ENCODE results near the gene EIF3D. TPM values are rescaled to one million over a fixed set of nuclear protein-coding genes. Genes with fewer than 3 reads are reported as not detected.

The EIF3D gene
- total RNA-seq, 6 donors from 2014 or later, result 125 to 202 (median 142) TPM

- Histone ChIP-seq H3K36me3 (no peaks in the 10 kb centered on the region), H3K4me1 (no peaks in the 10 kb centered on the region), H3K4me3 (no peak overlapping the region), H3K27me3 (peaks cover 0 to 6% (median 0%) of the 10 kb centered on the region in 4 donors), H3K9me3 (no peaks in the 10 kb centered on the region), H3K27ac (no peak overlapping the region)
- ATAC-seq (ENCODE audit: low FRiP score in 2 of 2) (no peak), DNase-seq (no peak)
- 72 to 87% methylated on average over 6 of the region's 6 CpGs for WGBS, 2 donors
- TF ChIP-seq POLR2A (IDR thresholded peaks at IDR 0.05), result no peak
- TF ChIP-seq EP300 (IDR thresholded peaks at IDR 0.05), result no peak
Measured at GRCh38 chr22:36565686-36566085, 36.7 kb upstream of the EIF3D start.

GRCh38 chr22:36565159-36565507 lies 36.2 kb upstream of the EIF3D start:
- no peaks in the 10 kb centered on the region for H3K4me1 ChIP-seq
- TF ChIP-seq POLR2AphosphoS5 (IDR thresholded peaks at IDR 0.05), result no peak
- no peak for TF ChIP-seq EP300 (IDR thresholded peaks at IDR 0.05)
- TF ChIP-seq, protein P1, sequence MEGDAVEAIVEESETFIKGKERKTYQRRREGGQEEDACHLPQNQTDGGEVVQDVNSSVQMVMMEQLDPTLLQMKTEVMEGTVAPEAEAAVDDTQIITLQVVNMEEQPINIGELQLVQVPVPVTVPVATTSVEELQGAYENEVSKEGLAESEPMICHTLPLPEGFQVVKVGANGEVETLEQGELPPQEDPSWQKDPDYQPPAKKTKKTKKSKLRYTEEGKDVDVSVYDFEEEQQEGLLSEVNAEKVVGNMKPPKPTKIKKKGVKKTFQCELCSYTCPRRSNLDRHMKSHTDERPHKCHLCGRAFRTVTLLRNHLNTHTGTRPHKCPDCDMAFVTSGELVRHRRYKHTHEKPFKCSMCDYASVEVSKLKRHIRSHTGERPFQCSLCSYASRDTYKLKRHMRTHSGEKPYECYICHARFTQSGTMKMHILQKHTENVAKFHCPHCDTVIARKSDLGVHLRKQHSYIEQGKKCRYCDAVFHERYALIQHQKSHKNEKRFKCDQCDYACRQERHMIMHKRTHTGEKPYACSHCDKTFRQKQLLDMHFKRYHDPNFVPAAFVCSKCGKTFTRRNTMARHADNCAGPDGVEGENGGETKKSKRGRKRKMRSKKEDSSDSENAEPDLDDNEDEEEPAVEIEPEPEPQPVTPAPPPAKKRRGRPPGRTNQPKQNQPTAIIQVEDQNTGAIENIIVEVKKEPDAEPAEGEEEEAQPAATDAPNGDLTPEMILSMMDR (IDR thresholded peaks at IDR 0.05), result no peak
- TF ChIP-seq POLR2A (IDR thresholded peaks at IDR 0.05), result no peak
- H3K36me3 ChIP-seq, result no peaks in the 10 kb centered on the region
- H3K4me3 ChIP-seq, result no peak overlapping the region
- no peaks in the 10 kb centered on the region for H3K9me3 ChIP-seq
- 89 to 91% methylated on average over 5 of the region's 5 CpGs for WGBS, 2 donors
- no peak overlapping the region for H3K27ac ChIP-seq
- DNase-seq (no peak), ATAC-seq (ENCODE audit: low FRiP score in 2 of 2) (no peak)
- H3K27me3 ChIP-seq, result peaks cover 0 to 6% (median 0%) of the 10 kb centered on the region in 4 donors

- TF ChIP-seq, protein P1 (IDR thresholded peaks at IDR 0.05), result no peak
- TF ChIP-seq EP300 (IDR thresholded peaks at IDR 0.05) (no peak), POLR2AphosphoS5 (IDR thresholded peaks at IDR 0.05) (no peak), POLR2A (IDR thresholded peaks at IDR 0.05) (no peak)
- Histone ChIP-seq H3K4me3 (no peak overlapping the region), H3K4me1 (no peaks in the 10 kb centered on the region), H3K36me3 (no peaks in the 10 kb centered on the region), H3K9me3 (no peaks in the 10 kb centered on the region), H3K27ac (no peak overlapping the region), H3K27me3 (peaks cover 0 to 6% (median 0%) of the 10 kb centered on the region in 4 donors)
- ATAC-seq (ENCODE audit: low FRiP score in 2 of 2) (no peak), DNase-seq (peak in 1 of 2 donors; percentile 82)
- WGBS, 2 donors, result 76 to 79% methylated on average over 44 to 48 of the region's 48 CpGs
Measured at GRCh38 chr22:36564422-36565158, 35.6 kb upstream of the EIF3D start.

GRCh38 chr22:36563898-36564297 lies 34.9 kb upstream of the EIF3D start:
- Histone ChIP-seq H3K4me1 (no peaks in the 10 kb centered on the region), H3K27me3 (peaks cover 0 to 6% (median 0%) of the 10 kb centered on the region in 4 donors), H3K9me3 (no peaks in the 10 kb centered on the region), H3K27ac (no peak overlapping the region), H3K4me3 (no peak overlapping the region), H3K36me3 (no peaks in the 10 kb centered on the region)
- WGBS, 2 donors, result 30 to 47% methylated on average over 5 of the region's 5 CpGs
- TF ChIP-seq POLR2A (IDR thresholded peaks at IDR 0.05), result no peak
- TF ChIP-seq EP300 (IDR thresholded peaks at IDR 0.05), result no peak
- no peak for TF ChIP-seq POLR2AphosphoS5 (IDR thresholded peaks at IDR 0.05)
- TF ChIP-seq, protein P1 (IDR thresholded peaks at IDR 0.05), result no peak
- ATAC-seq (ENCODE audit: low FRiP score in 2 of 2), result no peak
- no peak for DNase-seq

GRCh38 chr22:36563444-36563843 lies 34.5 kb upstream of the EIF3D start:
- Histone ChIP-seq H3K4me3 (no peak overlapping the region), H3K4me1 (no peaks in the 10 kb centered on the region), H3K27ac (no peak overlapping the region), H3K27me3 (peaks cover 0 to 6% (median 0%) of the 10 kb centered on the region in 4 donors), H3K9me3 (no peaks in the 10 kb centered on the region), H3K36me3 (no peaks in the 10 kb centered on the region)
- ATAC-seq (ENCODE audit: low FRiP score in 2 of 2) (no peak), DNase-seq (no peak)
- WGBS, 2 donors, result 27 to 64% methylated on average over 6 of the region's 12 CpGs
- TF ChIP-seq POLR2A (IDR thresholded peaks at IDR 0.05) (no peak), EP300 (IDR thresholded peaks at IDR 0.05) (no peak), POLR2AphosphoS5 (IDR thresholded peaks at IDR 0.05) (no peak)
- TF ChIP-seq, protein P1 (IDR thresholded peaks at IDR 0.05), result no peak

Data from upper lobe of left lung (tissue), 6 donors.